ENCODE measurements around the gene SMCO2. TPM values are rescaled to one million over a fixed set of nuclear protein-coding genes. Genes with fewer than 3 reads are reported as not detected.

Gene SMCO2
- total RNA-seq, 3 donors from 2014 or later, result not detected

- H3K4me3 ChIP-seq, result no peak overlapping the region
- H3K4me1 ChIP-seq (ENCODE audit: low read depth), result no peaks in the 10 kb centered on the region
- no peak for TF ChIP-seq CTCF (IDR thresholded peaks at IDR 0.05)
- H3K36me3 ChIP-seq (ENCODE audit: low read depth), result no peaks in the 10 kb centered on the region
- no peak for ATAC-seq
- no peak for DNase-seq
- intact Hi-C loops (cut with DNase I, micrococcal nuclease), result no loop called here
- no peaks in the 10 kb centered on the region for H3K9me3 ChIP-seq
These were observed 59.2 kb downstream of the SMCO2 start for GRCh38 chr12:27505761-27506160.

- intact Hi-C loops (cut with DNase I, micrococcal nuclease), result no loop called here
- DNase-seq (no peak), ATAC-seq (no peak)
- no peak overlapping the region for H3K4me3 ChIP-seq
- H3K9me3 ChIP-seq, result no peaks in the 10 kb centered on the region
- TF ChIP-seq CTCF (IDR thresholded peaks at IDR 0.05), result no peak
- H3K4me1 ChIP-seq (ENCODE audit: low read depth), result no peaks in the 10 kb centered on the region
- no peaks in the 10 kb centered on the region for H3K36me3 ChIP-seq (ENCODE audit: low read depth)
These were observed 60.2 kb downstream of the SMCO2 start for GRCh38 chr12:27506645-27507189.

- Histone ChIP-seq H3K4me3 (no peak overlapping the region), H3K4me1 (ENCODE audit: low read depth) (no peaks in the 10 kb centered on the region), H3K36me3 (ENCODE audit: low read depth) (no peaks in the 10 kb centered on the region), H3K9me3 (no peaks in the 10 kb centered on the region)
- no peak for ATAC-seq
- intact Hi-C loops (cut with DNase I, micrococcal nuclease), result no loop called here
- no peak for TF ChIP-seq CTCF (IDR thresholded peaks at IDR 0.05)
- no peak for DNase-seq
These were observed 62.3 kb downstream of the SMCO2 start for GRCh38 chr12:27508736-27509431.

GRCh38 chr12:27511031-27511722 is 64.6 kb downstream of the SMCO2 start:
- intact Hi-C loops (cut with DNase I, micrococcal nuclease), result no loop called here
- H3K4me3 ChIP-seq, result no peak overlapping the region
- no peaks in the 10 kb centered on the region for H3K4me1 ChIP-seq (ENCODE audit: low read depth)
- no peaks in the 10 kb centered on the region for H3K9me3 ChIP-seq
- DNase-seq (no peak), ATAC-seq (no peak)
- H3K36me3 ChIP-seq (ENCODE audit: low read depth), result no peaks in the 10 kb centered on the region
- TF ChIP-seq CTCF (IDR thresholded peaks at IDR 0.05), result no peak

GRCh38 chr12:27511723-27512045 is 65.1 kb downstream of the SMCO2 start:
- ATAC-seq (no peak), DNase-seq (no peak)
- H3K4me3 ChIP-seq, result no peak overlapping the region
- intact Hi-C loops (cut with DNase I, micrococcal nuclease), result no loop called here
- no peaks in the 10 kb centered on the region for H3K9me3 ChIP-seq
- H3K4me1 ChIP-seq (ENCODE audit: low read depth), result no peaks in the 10 kb centered on the region
- H3K36me3 ChIP-seq (ENCODE audit: low read depth), result no peaks in the 10 kb centered on the region
- TF ChIP-seq CTCF (IDR thresholded peaks at IDR 0.05), result no peak

All from mucosa of descending colon (tissue), 3 donors.